ENCODE measurements around the gene NOCT.

DNA sequence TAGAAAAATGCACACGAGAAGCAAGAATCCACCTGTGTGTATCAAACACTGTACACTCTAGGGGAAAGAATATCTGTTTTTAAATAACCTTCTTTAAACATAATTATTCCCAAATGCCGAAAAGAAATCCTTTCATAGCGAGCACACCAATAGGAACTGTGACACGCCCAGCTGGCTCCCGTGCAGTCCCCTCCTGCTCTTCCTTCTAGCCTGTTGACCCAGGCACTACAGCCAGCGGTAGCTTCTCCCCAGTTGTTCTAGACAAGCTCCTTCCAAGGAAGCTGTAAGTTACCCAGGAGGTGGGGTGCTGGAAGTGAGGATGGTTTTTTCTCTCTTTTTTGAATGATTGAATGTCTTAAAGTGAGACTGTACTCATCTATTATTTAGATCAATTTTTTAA lies 19.5 kb upstream of the NOCT start:
- TF ChIP-seq, protein P1, sequence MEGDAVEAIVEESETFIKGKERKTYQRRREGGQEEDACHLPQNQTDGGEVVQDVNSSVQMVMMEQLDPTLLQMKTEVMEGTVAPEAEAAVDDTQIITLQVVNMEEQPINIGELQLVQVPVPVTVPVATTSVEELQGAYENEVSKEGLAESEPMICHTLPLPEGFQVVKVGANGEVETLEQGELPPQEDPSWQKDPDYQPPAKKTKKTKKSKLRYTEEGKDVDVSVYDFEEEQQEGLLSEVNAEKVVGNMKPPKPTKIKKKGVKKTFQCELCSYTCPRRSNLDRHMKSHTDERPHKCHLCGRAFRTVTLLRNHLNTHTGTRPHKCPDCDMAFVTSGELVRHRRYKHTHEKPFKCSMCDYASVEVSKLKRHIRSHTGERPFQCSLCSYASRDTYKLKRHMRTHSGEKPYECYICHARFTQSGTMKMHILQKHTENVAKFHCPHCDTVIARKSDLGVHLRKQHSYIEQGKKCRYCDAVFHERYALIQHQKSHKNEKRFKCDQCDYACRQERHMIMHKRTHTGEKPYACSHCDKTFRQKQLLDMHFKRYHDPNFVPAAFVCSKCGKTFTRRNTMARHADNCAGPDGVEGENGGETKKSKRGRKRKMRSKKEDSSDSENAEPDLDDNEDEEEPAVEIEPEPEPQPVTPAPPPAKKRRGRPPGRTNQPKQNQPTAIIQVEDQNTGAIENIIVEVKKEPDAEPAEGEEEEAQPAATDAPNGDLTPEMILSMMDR (IDR thresholded peaks at IDR 0.05) = no peak
- TF ChIP-seq EZH2phosphoT487 (IDR thresholded peaks at IDR 0.05) = no peak
- no peak for TF ChIP-seq EZH2 (IDR thresholded peaks at IDR 0.05)
